Prostate gland (tissue), 2 donors: ENCODE results near the gene FIG4. TPM values are rescaled to one million over a fixed set of nuclear protein-coding genes. Genes with fewer than 3 reads are reported as not detected.

Source experiments
- DNase-seq: peaks from one replicate; pipeline ENCODE4 v3.0.0-alpha.2; 2019; ENCODE audit warnings: low spot score
- H3K27ac ChIP-seq, 2 donors: fragments of 200-600 bp; sonication (generic); 2 replicates each; pipeline ENCODE4 v1.5.1; 2017 to 2019
- H3K27me3 ChIP-seq: fragments of 200-600 bp; sonication (generic); replicated peaks from 2 replicates; pipeline ENCODE4 v1.5.1; 2019; ENCODE audit not compliant: insufficient read depth
- H3K36me3 ChIP-seq, 2 donors: fragments of 200-600 bp; sonication (generic); 1 replicate in 1 of 2; 2 replicates in 1 of 2; pipeline versions ENCODE4 v1.5.1 to v1.8.1; 2017 to 2019
- H3K4me1 ChIP-seq: fragments of 200-600 bp; sonication (generic); replicated peaks from 2 replicates; pipeline ENCODE4 v1.5.1; 2019
- H3K4me3 ChIP-seq, 2 donors: fragments of 200-600 bp; sonication (generic); 2 replicates each; pipeline ENCODE4 v1.5.1; 2017 to 2019
- H3K9me3 ChIP-seq: fragments of 200-600 bp; sonication (generic); 2 replicates; pipeline ENCODE4 v1.5.1; 2017
- CTCF ChIP-seq, 4 experiments: fragments of 200-600 bp in 2 of 4; fragments of 450-650 bp in 2 of 4; sonication (generic) in 2 of 4; IDR thresholded peaks; 1 replicate in 3 of 4; 2 replicates in 1 of 4; pipeline ENCODE4 v1.5.1; 2016 to 2019; ENCODE audit warnings: antibody characterized with exemption in 4 of 4, mild to moderate bottlenecking in 2 of 4, moderate library complexity in 2 of 4
- POLR2A ChIP-seq: fragments of 450-650 bp; IDR thresholded peaks from one replicate; pipeline ENCODE4 v1.6.1; 2016; ENCODE audit warnings: antibody characterized with exemption, mild to moderate bottlenecking
- POLR2AphosphoS5 ChIP-seq: sonication (generic); formaldehyde crosslinking; IDR thresholded peaks from one replicate; pipeline ENCODE4 v1.6.1; 2017; ENCODE audit warnings: antibody characterized with exemption
- WGBS: methylation state at CpG from one replicate; pipeline ENCODE4 v1.1.5; 2018; 5-methylcytosine and 5-hydroxymethylcytosine counted together
- intact Hi-C: fragments of 100-400 bp; cut with DNase I; formaldehyde crosslinking; loops from one replicate; pipeline ENCODE4 v1.14.2; 2022
- total RNA-seq, 2 donors: library from RNA; depleted of rRNA; stranded (reverse); fragments of >200 nt; gene quantifications; one replicate each; pipeline ENCODE4 v1.1.0, GENCODE V29; 2016

Gene FIG4
- total RNA-seq, 2 donors from 2014 or later, result 12.7 to 16.6 TPM

- no peaks in the 10 kb centered on the region for H3K27me3 ChIP-seq
- no peaks in the 10 kb centered on the region for H3K4me1 ChIP-seq
- 23% methylated on average over 7 of the region's 7 CpGs for WGBS
- H3K4me3 ChIP-seq, result no peak overlapping the region
- DNase-seq, result no peak
- H3K36me3 ChIP-seq, result no peaks in the 10 kb centered on the region
- no peak overlapping the region for H3K27ac ChIP-seq
- intact Hi-C loops, result no loop called here
- no peaks in the 10 kb centered on the region for H3K9me3 ChIP-seq
- TF ChIP-seq POLR2AphosphoS5, result no peak
- no peak for TF ChIP-seq POLR2A
- TF ChIP-seq CTCF (IDR thresholded peaks at IDR 0.05), result no peak
Measured at GRCh38 chr6:109834595-109835437, 143.7 kb downstream of the FIG4 start.

DNA sequence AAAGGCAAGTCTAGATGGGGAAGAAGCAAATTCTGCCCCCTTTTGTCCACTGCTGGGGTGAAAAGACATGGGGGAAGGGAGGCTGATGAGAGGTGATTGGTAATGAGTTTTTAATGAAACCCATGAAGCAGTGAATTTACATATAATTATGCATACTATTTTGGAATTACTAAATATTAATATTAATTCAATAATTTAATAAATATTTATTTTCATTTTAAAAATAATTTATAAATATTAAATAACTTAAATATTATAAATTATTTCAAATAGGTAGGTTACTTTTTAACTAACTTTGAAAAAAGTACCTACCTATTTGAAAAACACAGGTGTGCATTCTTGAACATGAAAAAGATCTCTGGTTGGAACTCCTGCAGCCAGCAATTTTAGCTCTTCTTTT lies 148.9 kb downstream of the FIG4 start:
- intact Hi-C loops, result no loop called here
- Histone ChIP-seq H3K4me3 (no peak overlapping the region), H3K27ac (no peak overlapping the region), H3K4me1 (no peaks in the 10 kb centered on the region), H3K36me3 (no peaks in the 10 kb centered on the region), H3K9me3 (no peaks in the 10 kb centered on the region), H3K27me3 (no peaks in the 10 kb centered on the region)
- TF ChIP-seq CTCF (IDR thresholded peaks at IDR 0.05) (no peak), POLR2A (no peak), POLR2AphosphoS5 (no peak)
- no peak for DNase-seq

- H3K9me3 ChIP-seq, result no peaks in the 10 kb centered on the region
- DNase-seq, result no peak
- WGBS, result 90% methylated on average over 5 of the region's 5 CpGs
Measured at GRCh38 chr6:109840796-109841195, 149.7 kb downstream of the FIG4 start.

GRCh38 chr6:109841869-109842268 lies 150.8 kb downstream of the FIG4 start:
- intact Hi-C loops, result no loop called here
- no peak overlapping the region for H3K4me3 ChIP-seq
- 93% methylated on average over 3 of the region's 3 CpGs for WGBS
- H3K4me1 ChIP-seq, result no peaks in the 10 kb centered on the region
- no peak for TF ChIP-seq CTCF (IDR thresholded peaks at IDR 0.05)
- no peaks in the 10 kb centered on the region for H3K27me3 ChIP-seq
- no peak overlapping the region for H3K27ac ChIP-seq
- no peaks in the 10 kb centered on the region for H3K36me3 ChIP-seq
- H3K9me3 ChIP-seq, result no peaks in the 10 kb centered on the region
- no peak for DNase-seq

More at GRCh38 chr6:109840796-109841195, 149.7 kb downstream of the FIG4 start:
- no peak for TF ChIP-seq POLR2AphosphoS5
- no peak for TF ChIP-seq CTCF (IDR thresholded peaks at IDR 0.05)
- TF ChIP-seq POLR2A, result no peak
- H3K4me3 ChIP-seq, result no peak overlapping the region
- no peaks in the 10 kb centered on the region for H3K36me3 ChIP-seq
- intact Hi-C loops, result no loop called here
- H3K27me3 ChIP-seq, result no peaks in the 10 kb centered on the region
- no peak overlapping the region for H3K27ac ChIP-seq
- H3K4me1 ChIP-seq, result no peaks in the 10 kb centered on the region

DNA sequence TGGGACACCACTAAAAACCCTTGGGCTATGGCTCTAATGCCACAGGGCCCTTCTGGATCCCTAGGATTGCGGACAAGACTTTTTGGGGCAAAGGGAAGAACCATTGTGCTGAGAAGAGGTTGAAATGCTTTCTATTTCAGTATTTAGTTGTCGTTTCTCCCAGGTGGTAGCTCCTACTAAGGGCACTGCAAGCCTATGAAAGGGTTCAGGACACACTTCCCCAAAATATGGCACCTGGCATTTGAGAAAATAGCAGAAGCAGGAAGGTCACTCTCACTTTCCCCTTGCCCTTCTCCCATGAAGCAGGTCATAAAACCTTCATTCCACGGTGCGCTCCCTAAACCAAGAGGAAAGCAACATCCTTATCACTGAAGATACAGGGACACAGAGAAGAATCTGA lies 161.6 kb downstream of the FIG4 start:
- Histone ChIP-seq H3K4me3 (no peak overlapping the region), H3K27me3 (no peaks in the 10 kb centered on the region), H3K36me3 (no peaks in the 10 kb centered on the region), H3K27ac (no peak overlapping the region), H3K4me1 (no peaks in the 10 kb centered on the region), H3K9me3 (no peaks in the 10 kb centered on the region)
- intact Hi-C loops, result no loop called here
- TF ChIP-seq CTCF (IDR thresholded peaks at IDR 0.05) (no peak), POLR2AphosphoS5 (no peak), POLR2A (no peak)
- DNase-seq, result no peak
- WGBS, result 83% methylated on average over 4 of the region's 4 CpGs
